SJSA1 (cell line): ENCODE data around the gene EED. TPM values are rescaled to one million over a fixed set of nuclear protein-coding genes. Genes with fewer than 3 reads are reported as not detected.

Experiments
- DNase-seq, 2 experiments: peaks; one replicate each; pipeline ENCODE4 v3.0.0-alpha.2; 2015 to 2020; ENCODE audit warnings: low spot score in 2 of 2, low read depth in 1 of 2
- H3K27ac ChIP-seq: fragments of 250-450 bp; sonication (Bioruptor Pico); 2 replicates; pipeline ENCODE4 v1.5.1; 2020; ENCODE audit warnings: mild to moderate bottlenecking, moderate library complexity
- H3K27me3 ChIP-seq: fragments of 250-450 bp; sonication (Bioruptor Pico); replicated peaks from 2 replicates; pipeline ENCODE4 v1.5.1; 2020; ENCODE audit warnings: mild to moderate bottlenecking, moderate library complexity
- H3K36me3 ChIP-seq: fragments of 250-450 bp; sonication (Bioruptor Pico); 2 replicates; pipeline ENCODE4 v1.5.1; 2020; ENCODE audit warnings: mild to moderate bottlenecking
- H3K4me1 ChIP-seq: fragments of 250-450 bp; sonication (Bioruptor Pico); replicated peaks from 2 replicates; pipeline ENCODE4 v1.6.1; 2021; ENCODE audit warnings: mild to moderate bottlenecking
- H3K4me3 ChIP-seq: fragments of 250-450 bp; sonication (Bioruptor Pico); 2 replicates; pipeline ENCODE4 v1.5.1; 2020; ENCODE audit warnings: mild to moderate bottlenecking
- H3K9me3 ChIP-seq: fragments of 250-450 bp; sonication (Bioruptor Pico); replicated peaks from 2 replicates; pipeline ENCODE4 v1.5.1; 2020; ENCODE audit warnings: mild to moderate bottlenecking
- total RNA-seq: library from RNA; depleted of rRNA; stranded (reverse); fragments of >200 nt; shearing (Covaris generic); gene quantifications from 2 replicates; pipeline ENCODE4 v1.2.3, GENCODE V29; 2014

EED gene
- total RNA-seq, 1 experiment from 2014 or later: 17.8 TPM

DNA sequence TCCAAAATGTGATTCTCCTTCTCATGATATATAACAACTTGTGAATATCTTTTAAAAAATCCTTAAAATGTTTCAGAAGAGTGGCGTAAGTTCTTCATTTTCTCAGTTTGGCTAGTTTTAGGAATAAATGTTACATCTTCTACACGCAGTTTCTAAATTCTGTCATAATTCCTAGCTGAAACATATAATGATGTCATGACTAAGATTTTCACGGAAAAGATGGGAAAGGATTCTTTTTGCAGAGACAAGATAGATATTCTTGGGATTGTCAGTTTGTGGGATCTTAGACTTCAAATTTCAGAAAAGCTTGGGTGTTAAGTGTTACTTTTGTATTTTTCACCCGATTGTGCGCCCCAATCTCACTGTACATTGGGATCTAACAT lies 1.7 kb downstream of the EED start:
- no peak for DNase-seq
- H3K9me3 ChIP-seq: no peaks in the 10 kb centered on the region
- H3K4me3 ChIP-seq: peak overlapping the region; percentile 78

DNA sequence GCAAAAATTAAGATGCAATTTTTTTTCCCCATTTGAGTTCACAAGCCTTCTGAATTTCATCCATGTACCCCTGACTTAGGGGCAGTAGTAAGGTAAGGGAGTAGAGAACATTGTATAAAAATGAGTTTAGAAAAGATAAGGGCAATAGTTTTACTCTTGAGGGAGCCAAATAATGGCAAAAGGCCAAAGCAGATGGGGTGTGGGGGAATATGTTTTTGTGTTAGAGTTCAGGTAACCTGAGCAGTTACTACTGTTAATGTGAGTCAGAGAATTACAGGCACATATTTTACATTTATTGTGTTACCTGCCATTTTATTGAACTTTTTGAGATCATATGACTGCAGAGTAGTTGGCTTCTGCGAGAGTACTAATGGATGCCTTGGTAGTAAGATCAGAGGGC lies 3.1 kb downstream of the EED start:
- Histone ChIP-seq H3K4me3 (no peak overlapping the region), H3K27ac (no peak overlapping the region), H3K9me3 (no peaks in the 10 kb centered on the region), H3K36me3 (0 out of 2 replicates have a peak, but pooled peaks cover 4% of the 10 kb centered on the region), H3K27me3 (no peaks in the 10 kb centered on the region), H3K4me1 (peaks cover 4% of the 10 kb centered on the region; the same call in 1 of the 2 replicates)
- no peak for DNase-seq

More for the DNA sequence above, 1.7 kb downstream of the EED start:
- H3K27ac ChIP-seq: no peak overlapping the region
- no peaks in the 10 kb centered on the region for H3K27me3 ChIP-seq
- 0 out of 2 replicates have a peak, but pooled peaks cover 4% of the 10 kb centered on the region for H3K36me3 ChIP-seq
- H3K4me1 ChIP-seq: peaks cover 4% of the 10 kb centered on the region; the same call in 1 of the 2 replicates

DNA sequence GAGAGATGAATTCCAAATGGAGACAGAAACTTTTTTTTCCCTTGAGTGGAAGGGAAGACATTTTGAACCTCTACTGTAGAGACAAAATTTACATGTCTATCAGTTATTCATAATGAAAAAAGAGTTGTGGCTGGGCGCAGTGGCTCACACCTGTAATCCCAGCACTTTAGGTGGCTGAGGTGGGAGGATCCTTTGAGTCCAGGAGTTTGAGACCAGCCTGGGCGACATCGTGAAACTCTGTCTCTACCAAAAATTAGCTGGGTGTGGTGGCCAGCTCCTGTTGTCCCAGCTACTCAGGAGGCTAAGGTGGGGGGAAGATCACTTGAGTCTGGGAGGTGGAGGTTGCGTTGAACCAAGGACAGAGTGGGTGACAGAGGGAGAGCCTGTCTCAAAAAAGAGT lies 4.1 kb downstream of the EED start:
- Histone ChIP-seq H3K27ac (no peak overlapping the region), H3K9me3 (no peaks in the 10 kb centered on the region), H3K36me3 (0 out of 2 replicates have a peak, but pooled peaks cover 4% of the 10 kb centered on the region), H3K27me3 (no peaks in the 10 kb centered on the region), H3K4me1 (peaks cover 4% of the 10 kb centered on the region; the same call in 1 of the 2 replicates), H3K4me3 (no peak overlapping the region)
- DNase-seq: no peak

DNA sequence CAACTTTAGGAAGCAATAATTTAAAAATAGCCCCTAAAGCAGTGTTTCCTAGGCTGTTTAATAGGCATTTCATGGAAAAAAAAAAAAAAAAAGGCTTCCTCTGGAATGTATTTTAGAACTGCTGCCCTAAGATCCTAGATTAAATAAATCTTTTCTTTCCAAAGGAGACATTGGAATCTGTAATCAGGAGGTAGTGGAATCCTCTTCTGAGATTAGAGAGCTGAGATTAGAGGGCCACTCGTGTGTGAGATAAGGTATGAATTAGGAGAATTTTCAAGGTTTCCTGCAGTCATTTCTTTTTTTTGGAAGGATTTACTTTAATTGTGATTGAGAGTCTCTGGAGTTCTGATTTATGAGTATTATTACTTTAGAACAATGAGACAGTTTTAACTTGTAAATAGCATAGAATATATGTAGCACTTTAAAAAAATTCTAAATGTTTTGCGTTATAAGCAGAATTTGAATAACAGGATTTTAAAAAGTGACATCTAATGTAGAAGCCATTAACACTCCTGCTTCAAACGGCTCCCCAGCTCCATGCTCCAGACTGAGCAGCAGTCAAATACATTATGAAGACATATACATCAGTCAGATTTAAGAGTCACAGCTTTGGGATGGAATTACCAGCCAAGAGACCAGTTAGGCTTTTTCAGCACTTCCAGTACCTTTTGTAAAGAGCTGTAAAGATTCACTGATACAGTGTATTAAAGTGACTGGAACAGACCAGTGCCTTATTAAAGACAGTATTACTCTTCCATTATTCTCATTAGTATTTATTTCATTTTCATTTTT lies 5.0 kb downstream of the EED start:
- Histone ChIP-seq H3K36me3 (0 out of 2 replicates have a peak, but pooled peaks cover 4% of the 10 kb centered on the region), H3K27me3 (no peaks in the 10 kb centered on the region), H3K4me1 (no peaks in the 10 kb centered on the region; the same call in 1 of the 2 replicates), H3K9me3 (no peaks in the 10 kb centered on the region), H3K27ac (no peak overlapping the region), H3K4me3 (no peak overlapping the region)
- no peak for DNase-seq

DNA sequence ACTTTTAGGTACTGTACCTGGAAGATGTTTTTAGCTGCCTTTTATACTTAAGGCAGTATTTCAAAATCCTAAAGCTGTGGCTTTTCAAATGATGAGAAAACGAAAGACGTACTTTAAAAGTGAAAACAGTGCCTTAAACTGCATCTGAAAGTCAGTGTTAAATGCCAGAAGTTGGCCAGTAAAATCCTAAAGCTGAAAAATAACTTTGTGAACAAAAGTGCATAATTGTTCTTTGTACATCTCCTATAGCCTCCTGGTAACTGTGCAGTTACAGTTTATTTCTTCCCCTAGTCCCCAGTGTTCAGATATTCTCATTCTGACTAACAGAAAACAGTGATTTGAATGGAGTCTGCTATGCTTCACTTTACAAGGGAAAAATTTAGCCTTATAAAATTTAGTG lies 6.8 kb downstream of the EED start:
- Histone ChIP-seq H3K4me3 (no peak overlapping the region), H3K36me3 (0 out of 2 replicates have a peak, but pooled peaks cover 4% of the 10 kb centered on the region), H3K9me3 (no peaks in the 10 kb centered on the region), H3K27me3 (no peaks in the 10 kb centered on the region), H3K27ac (no peak overlapping the region), H3K4me1 (no peaks in the 10 kb centered on the region; the same call in 1 of the 2 replicates)
- DNase-seq: no peak

DNA sequence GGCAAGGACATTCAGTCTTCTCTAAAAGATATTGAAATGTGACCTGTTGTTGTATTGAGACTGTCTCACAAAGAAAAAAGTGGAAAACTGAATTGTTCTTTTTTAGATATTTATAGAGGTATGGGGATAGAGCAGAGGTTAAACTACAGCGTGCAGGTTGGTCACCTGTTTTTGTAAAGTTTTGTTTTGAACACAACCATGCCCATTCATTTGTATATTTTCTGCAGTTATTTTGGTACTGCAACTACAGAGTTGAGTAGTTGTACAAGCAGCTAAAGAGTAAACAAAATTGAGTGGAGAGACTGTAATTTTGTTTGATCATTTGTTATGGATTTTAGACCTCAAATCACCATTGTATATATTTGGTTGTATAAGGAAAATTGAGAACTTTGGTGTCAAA lies 11.3 kb downstream of the EED start:
- Histone ChIP-seq H3K27me3 (no peaks in the 10 kb centered on the region), H3K27ac (no peak overlapping the region), H3K4me1 (no peaks in the 10 kb centered on the region), H3K4me3 (no peak overlapping the region), H3K9me3 (no peaks in the 10 kb centered on the region), H3K36me3 (peaks cover 3% of the 10 kb centered on the region)
- DNase-seq: no peak

DNA sequence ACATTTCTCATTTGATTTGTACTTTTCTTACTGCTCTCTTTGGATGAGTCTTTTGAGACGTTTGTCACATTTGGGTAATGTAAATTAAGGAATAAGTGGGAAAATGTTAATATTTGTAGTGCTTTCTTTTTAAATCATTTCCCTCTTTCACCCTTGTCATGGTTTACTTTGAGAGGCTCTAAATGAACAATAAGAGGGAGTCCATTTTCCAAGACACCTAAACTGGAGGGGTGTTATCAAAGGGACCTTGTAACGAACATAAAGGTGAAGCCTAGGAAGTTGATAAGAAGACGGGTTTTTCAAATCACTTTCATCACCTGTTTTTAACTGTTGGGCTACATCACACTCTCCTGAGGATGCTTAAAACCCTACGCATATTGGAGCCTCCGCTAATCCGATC lies 12.1 kb downstream of the EED start:
- Histone ChIP-seq H3K4me1 (no peaks in the 10 kb centered on the region), H3K27me3 (no peaks in the 10 kb centered on the region), H3K27ac (no peak overlapping the region), H3K9me3 (no peaks in the 10 kb centered on the region), H3K36me3 (peaks cover 3% of the 10 kb centered on the region), H3K4me3 (no peak overlapping the region)
- no peak for DNase-seq

DNA sequence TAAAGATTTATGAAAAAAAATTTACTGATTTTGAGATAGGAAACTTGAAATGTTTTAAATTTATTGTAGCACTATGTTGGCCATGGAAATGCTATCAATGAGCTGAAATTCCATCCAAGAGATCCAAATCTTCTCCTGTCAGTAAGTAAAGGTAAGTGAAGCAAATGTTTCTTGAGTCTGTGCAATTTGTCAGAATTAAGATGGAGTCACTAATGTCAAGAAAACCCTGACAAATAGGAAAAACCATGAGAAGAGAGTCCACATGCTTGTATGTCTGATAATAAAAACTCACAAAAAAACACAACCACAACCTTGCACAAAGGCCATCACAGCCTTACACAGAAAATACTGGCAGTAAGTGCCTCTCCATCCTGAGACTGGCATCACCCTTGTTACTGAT lies 12.9 kb downstream of the EED start:
- no peak for DNase-seq
- no peaks in the 10 kb centered on the region for H3K4me1 ChIP-seq
- no peak overlapping the region for H3K27ac ChIP-seq
- no peaks in the 10 kb centered on the region for H3K27me3 ChIP-seq
- no peak overlapping the region for H3K4me3 ChIP-seq
- H3K9me3 ChIP-seq: no peaks in the 10 kb centered on the region
- peaks cover 3% of the 10 kb centered on the region for H3K36me3 ChIP-seq

DNA sequence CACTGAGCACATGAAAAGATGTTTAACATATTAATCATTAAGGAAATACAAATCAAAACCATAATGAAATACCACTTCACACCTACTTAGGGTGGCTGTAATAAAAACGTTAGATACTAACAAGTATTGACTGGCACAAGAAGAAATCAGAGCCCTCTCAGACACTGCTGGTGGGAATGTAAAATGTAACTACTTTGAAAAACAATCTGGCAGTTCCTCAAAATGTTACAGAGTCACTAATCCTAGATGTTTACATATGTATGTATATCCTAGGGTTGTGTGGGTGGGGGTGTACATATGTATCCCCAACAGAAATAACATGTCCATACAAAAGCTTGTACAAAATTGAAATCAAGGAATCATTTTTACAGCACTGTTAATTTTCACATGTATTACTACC lies 15.2 kb downstream of the EED start:
- no peak overlapping the region for H3K4me3 ChIP-seq
- peaks cover 3% of the 10 kb centered on the region for H3K36me3 ChIP-seq

DNA sequence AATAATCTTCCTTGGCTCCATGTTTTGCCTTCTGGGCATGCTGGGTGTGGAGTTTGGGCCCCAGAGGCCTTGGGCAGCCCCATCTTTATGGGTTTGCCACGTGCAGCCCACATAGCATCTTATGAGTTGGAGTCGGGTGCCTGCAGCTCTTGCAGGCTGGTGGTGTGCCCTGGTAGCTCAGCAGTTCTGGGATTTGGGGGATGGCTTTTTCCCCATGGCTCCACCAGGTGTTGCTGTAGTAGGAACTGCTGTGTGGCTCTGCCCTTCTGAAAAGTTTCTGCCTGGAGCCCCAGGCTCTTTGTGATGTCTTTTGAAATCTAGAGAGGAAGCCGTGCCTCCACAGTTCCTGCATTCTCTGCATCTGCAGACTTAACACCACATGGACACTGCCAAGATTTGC lies 16.8 kb downstream of the EED start:
- Histone ChIP-seq H3K27me3 (no peaks in the 10 kb centered on the region), H3K4me1 (no peaks in the 10 kb centered on the region), H3K9me3 (no peaks in the 10 kb centered on the region), H3K4me3 (no peak overlapping the region), H3K36me3 (peaks cover 3% of the 10 kb centered on the region), H3K27ac (no peak overlapping the region)
- no peak for DNase-seq

More for the DNA sequence above, 15.2 kb downstream of the EED start:
- Histone ChIP-seq H3K9me3 (no peaks in the 10 kb centered on the region), H3K27me3 (no peaks in the 10 kb centered on the region), H3K4me1 (no peaks in the 10 kb centered on the region), H3K27ac (no peak overlapping the region)
- DNase-seq: no peak

DNA sequence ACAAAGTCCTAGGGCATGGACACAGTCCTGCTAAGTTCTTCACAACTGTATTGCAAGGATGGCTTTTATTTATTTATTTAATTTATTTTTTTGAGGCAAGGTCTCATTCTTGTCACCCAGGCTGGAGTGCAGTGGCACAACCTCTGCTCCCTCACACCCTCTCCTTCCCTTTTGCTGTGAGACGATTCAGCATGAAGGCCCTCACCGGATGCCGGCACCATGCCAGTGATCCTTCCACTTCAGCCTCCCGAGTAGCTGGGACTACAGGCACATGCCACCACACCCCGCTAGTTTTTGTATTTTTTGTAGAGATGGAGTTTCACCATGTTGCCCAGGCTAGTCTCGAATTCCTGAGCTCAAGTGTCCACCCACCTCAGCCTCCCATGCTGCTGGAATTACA lies 17.8 kb downstream of the EED start:
- Histone ChIP-seq H3K36me3 (peaks cover 3% of the 10 kb centered on the region), H3K9me3 (no peaks in the 10 kb centered on the region), H3K27me3 (no peaks in the 10 kb centered on the region), H3K4me3 (no peak overlapping the region), H3K27ac (no peak overlapping the region), H3K4me1 (no peaks in the 10 kb centered on the region)
- no peak for DNase-seq

DNA sequence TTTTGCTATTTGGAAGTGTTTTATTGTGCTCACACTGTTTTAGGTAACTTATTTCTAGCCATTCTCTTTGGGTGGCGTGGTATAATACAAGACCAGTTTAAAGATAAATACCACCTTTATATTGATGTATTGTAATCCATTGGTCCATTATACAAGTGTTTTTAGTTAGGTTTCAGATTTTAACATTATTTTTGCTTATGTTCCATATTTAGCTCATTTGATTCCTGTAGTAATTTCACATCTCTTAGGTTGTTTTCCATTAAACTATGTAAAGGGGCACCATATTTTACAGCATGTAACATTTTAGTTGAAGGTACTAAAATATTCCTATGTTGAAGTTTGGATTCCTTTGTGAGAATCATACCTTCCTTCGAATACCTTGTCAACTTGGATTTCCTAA lies 20.1 kb downstream of the EED start:
- DNase-seq: no peak
- H3K9me3 ChIP-seq: no peaks in the 10 kb centered on the region
- H3K4me3 ChIP-seq: no peak overlapping the region
- H3K4me1 ChIP-seq: no peaks in the 10 kb centered on the region
- no peaks in the 10 kb centered on the region for H3K27me3 ChIP-seq
- H3K27ac ChIP-seq: no peak overlapping the region
- H3K36me3 ChIP-seq: peaks cover 3% of the 10 kb centered on the region; the same call in 1 of the 2 replicates

DNA sequence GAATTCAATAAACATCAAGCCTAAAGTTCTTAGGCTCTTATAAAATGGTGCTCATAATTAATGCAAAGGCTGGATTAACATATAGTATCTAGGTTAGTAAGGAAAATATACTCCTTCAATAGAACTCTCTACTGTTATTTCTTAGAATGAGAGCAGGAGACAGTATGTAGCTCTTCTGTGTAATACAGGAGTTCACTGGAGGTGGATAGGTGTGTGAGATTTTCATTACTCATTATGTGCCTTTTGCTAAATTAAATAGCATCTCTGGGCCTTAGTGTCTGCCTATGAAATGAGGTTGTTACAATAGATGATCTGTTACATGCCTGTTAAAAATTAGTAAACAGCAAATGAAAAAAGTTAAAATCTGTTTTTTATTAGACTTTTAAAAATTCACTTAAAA lies 20.6 kb downstream of the EED start:
- H3K4me1 ChIP-seq: no peaks in the 10 kb centered on the region
- no peaks in the 10 kb centered on the region for H3K27me3 ChIP-seq
- peaks cover 6% of the 10 kb centered on the region for H3K36me3 ChIP-seq
- no peak overlapping the region for H3K4me3 ChIP-seq
- DNase-seq: no peak
- no peaks in the 10 kb centered on the region for H3K9me3 ChIP-seq
- no peak overlapping the region for H3K27ac ChIP-seq

DNA sequence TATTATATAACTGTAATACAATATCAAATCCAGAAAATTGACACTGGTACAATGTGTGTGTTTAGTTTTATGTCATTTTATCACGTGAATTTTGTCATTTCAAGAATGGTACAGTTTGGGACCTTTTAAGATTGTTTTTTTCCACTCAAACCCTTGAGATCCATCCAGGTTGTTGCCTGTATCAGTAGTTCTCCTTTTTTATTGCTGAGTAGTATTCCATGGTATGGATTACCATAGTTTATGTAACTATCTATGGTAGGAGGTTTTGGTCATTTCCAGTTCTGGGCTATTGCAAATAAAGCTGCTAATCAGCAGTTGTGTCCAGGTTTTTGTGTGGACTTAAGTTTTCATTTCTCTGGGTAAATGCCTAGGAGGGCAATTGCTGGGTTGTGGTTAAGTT lies 25.1 kb downstream of the EED start:
- Histone ChIP-seq H3K9me3 (no peaks in the 10 kb centered on the region), H3K4me1 (no peaks in the 10 kb centered on the region), H3K27ac (no peak overlapping the region), H3K27me3 (no peaks in the 10 kb centered on the region), H3K36me3 (peaks cover 6% of the 10 kb centered on the region; the same call in 1 of the 2 replicates), H3K4me3 (no peak overlapping the region)
- no peak for DNase-seq
